Aorta (tissue), 5 donors: Measurements from ENCODE around the gene VAV3. TPM values are rescaled to one million over a fixed set of nuclear protein-coding genes. Genes with fewer than 3 reads are reported as not detected.

Experiments used
- ATAC-seq: fragments of 200-7000 bp; cut with Tn5 transposase; one replicate; pipeline ENCODE4 v1.9.1; 2022; ENCODE audit warnings: moderate library complexity; ENCODE audit not compliant: low FRiP score
- DNase-seq, 2 donors: peaks; one replicate each; pipeline ENCODE4 v3.0.0-alpha.2; 2020
- H3K27ac ChIP-seq, 2 donors: one replicate each; pipeline ENCODE4 v1.5.1; 2013; ENCODE audit warnings: low read length in 2 of 2, mild to moderate bottlenecking in 2 of 2, moderate library complexity in 2 of 2, control low read depth in 1 of 2, inconsistent platforms in 1 of 2, low read depth in 1 of 2
- H3K27me3 ChIP-seq, 2 donors: one replicate each; pipeline ENCODE4 v1.6.1; 2013; ENCODE audit warnings: control low read depth in 1 of 2, low read length in 1 of 2, mild to moderate bottlenecking in 1 of 2, moderate library complexity in 1 of 2; ENCODE audit not compliant: insufficient read depth in 2 of 2, control insufficient read depth in 1 of 2
- H3K36me3 ChIP-seq, 2 donors: one replicate each; pipeline ENCODE4 v1.6.1; 2013; ENCODE audit warnings: control low read depth in 1 of 2, low read length in 1 of 2, mild to moderate bottlenecking in 1 of 2; ENCODE audit not compliant: insufficient read depth in 2 of 2, control insufficient read depth in 1 of 2
- H3K4me1 ChIP-seq, 2 donors: one replicate each; pipeline ENCODE4 v1.6.1; 2013; ENCODE audit warnings: low read length in 2 of 2, control low read depth in 1 of 2, mild to moderate bottlenecking in 1 of 2, moderate library complexity in 1 of 2; ENCODE audit not compliant: insufficient read depth in 2 of 2, control insufficient read depth in 1 of 2
- H3K4me3 ChIP-seq, 2 donors: one replicate each; pipeline ENCODE4 v1.5.1; 2013; ENCODE audit warnings: low read length in 2 of 2, control low read depth in 1 of 2, mild to moderate bottlenecking in 1 of 2
- H3K9me3 ChIP-seq: one replicate; pipeline ENCODE4 v1.6.1; 2013; ENCODE audit warnings: mild to moderate bottlenecking, low read length; ENCODE audit not compliant: control insufficient read depth
- WGBS, 2 donors: extraction: QIAGEN DNeasy Blood & Tissue Kit; methylation state at CpG; one replicate each; pipeline ENCODE4 v1.1.7; 2013; 5-methylcytosine and 5-hydroxymethylcytosine counted together
- intact Hi-C, 2 donors: fragments of 100-400 bp; cut with DNase I; formaldehyde crosslinking; loops; one replicate each; pipeline versions ENCODE4 v1.14.2 to v1.15.0; 2022
- polyA plus RNA-seq, 2 donors: library from polyadenylated mRNA; stranded (reverse); fragments of 200-250 nt; gene quantifications; one replicate each; pipeline ENCODE4 v1.2.3, GENCODE V29; 2013
- total RNA-seq, 2 donors: library from RNA; stranded (reverse); fragmentation: NEBNext Ultra II Directional; extraction: Animal tissue kit (Norgen Biotek cat#: 25700); gene quantifications; one replicate each; pipeline ENCODE4 v1.2.1, GENCODE V29; 2021
- donor health status: healthy with polysubstance abuse.
- donor health status: Bipolar disorder and iron deficiency.
- donor health status: DM: no; HTN: no; CAD: no.
- donor health status: DM: no; HTN: no; CAD: no.
- donor health status: DM: yes; HTN: yes; CAD: no.

The VAV3 gene
- total and polyA plus RNA-seq, 4 donors = 0.33 to 8.8 (median 4.7) TPM

DNA sequence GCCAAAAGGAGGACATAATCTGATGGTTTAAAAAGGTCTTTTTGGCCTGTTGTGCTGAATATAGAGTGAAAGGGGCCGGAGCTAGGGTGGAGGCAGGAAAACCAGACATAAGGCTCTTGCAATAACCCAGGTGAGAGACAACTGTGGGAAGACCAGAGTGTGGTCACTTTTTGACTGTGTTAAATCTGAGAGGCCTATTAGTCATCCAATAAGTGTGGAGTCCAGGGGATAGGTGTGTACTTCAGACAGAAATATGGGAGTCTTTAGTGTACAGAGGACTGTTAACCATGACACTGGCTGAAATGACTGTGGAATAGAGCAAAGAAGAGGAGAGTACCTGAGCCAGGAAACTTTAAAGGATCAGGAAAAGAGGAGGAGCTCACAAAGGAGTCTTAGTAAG is 89.3 kb downstream of the VAV3 start:
- H3K4me1 ChIP-seq = no peaks in the 10 kb centered on the region
- no peaks in the 10 kb centered on the region for H3K9me3 ChIP-seq
- H3K36me3 ChIP-seq = no peaks in the 10 kb centered on the region
- 88 to 92% methylated on average over 1 of the region's 1 CpG for WGBS, 2 donors
- H3K27ac ChIP-seq = no peak overlapping the region
- no peak for DNase-seq
- no peak overlapping the region for H3K4me3 ChIP-seq
- ATAC-seq = no peak
- no peaks in the 10 kb centered on the region for H3K27me3 ChIP-seq
- intact Hi-C loops = no loop called here

DNA sequence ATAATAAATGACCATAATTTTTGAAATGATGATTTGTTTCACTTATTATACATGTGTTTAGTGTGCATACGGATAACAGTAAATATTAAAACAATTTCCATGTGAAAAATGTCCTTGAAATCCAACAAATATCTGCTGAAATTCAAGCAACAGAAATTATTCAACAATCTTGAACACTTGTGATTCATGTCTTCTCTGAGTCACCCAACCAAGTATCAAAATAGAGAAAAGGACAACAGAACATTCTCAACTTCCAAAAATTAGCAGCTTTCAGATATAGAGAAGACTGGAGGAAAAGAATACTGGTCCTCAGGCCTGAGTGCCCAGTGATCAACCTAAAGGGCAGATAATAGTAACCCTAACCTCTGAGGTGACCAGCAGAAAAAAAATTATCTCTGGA is 90.8 kb downstream of the VAV3 start:
- 53 to 63% methylated on average over 1 of the region's 1 CpG for WGBS, 2 donors
- Histone ChIP-seq H3K27ac (no peak overlapping the region), H3K9me3 (no peaks in the 10 kb centered on the region), H3K36me3 (no peaks in the 10 kb centered on the region), H3K4me1 (no peaks in the 10 kb centered on the region), H3K27me3 (no peaks in the 10 kb centered on the region), H3K4me3 (no peak overlapping the region)
- DNase-seq = no peak
- ATAC-seq = no peak
- intact Hi-C loops = no loop called here

DNA sequence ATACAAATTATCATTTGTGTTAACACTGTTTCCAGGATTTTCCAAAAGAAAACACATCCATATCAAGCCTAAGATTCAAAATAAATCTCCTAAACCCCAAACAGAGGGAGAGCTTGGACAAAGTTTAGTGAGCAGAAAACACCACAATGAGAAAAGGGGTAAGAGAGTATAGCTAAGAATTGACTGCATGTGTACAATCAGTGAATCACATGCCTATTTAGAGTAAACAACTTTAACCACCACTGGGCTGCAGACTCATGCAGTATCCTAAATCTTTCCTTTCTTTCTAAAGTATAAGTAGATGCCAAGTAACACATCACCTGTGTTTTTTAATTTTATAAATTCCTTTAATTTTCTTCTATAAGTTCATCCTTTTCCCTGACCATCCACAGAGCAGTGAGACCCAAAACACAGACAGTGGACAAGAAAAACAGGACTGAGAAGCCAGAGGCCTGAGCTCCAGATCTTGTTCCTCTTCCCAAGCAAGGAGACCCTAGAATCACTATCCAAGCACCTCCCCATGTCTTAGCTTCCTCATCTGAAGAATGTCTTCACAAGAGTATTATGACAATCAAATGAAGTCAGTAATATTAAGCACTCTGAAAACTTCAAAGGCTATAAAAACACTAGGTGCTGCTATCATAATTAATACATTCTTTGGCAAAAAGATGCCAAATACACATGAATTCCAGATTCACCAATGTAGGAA is 93.1 kb downstream of the VAV3 start:
- no peaks in the 10 kb centered on the region for H3K36me3 ChIP-seq
- DNase-seq (no peak), ATAC-seq (no peak)
- no peak overlapping the region for H3K4me3 ChIP-seq
- H3K27me3 ChIP-seq = no peaks in the 10 kb centered on the region
- no peak overlapping the region for H3K27ac ChIP-seq
- no peaks in the 10 kb centered on the region for H3K4me1 ChIP-seq
- intact Hi-C loops = no loop called here
- no peaks in the 10 kb centered on the region for H3K9me3 ChIP-seq

DNA sequence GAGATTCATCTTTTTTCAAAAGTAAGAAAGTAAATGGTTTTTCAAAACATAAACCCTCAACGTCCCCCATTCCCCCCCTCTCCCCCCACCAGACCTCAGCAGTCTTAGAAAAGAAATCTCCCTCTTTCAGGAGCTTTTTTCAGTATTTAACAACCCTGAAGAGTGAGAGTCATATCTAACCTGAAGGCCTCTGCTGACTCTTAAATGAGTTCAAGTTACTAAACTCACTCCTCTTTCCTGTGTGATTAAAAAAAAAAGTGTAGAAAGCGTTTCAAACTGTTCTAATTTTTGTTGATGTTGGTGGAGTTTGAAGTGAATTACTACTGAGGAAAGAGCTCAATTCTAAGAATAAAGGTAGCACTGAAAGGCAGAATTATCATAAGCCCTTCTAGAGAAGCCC is 93.7 kb downstream of the VAV3 start:
- H3K27me3 ChIP-seq = no peaks in the 10 kb centered on the region
- WGBS, 2 donors = 27 to 28% methylated on average over 2 of the region's 2 CpGs
- H3K4me3 ChIP-seq = no peak overlapping the region
- intact Hi-C loops = no loop called here
- H3K9me3 ChIP-seq = no peaks in the 10 kb centered on the region
- no peak overlapping the region for H3K27ac ChIP-seq
- H3K4me1 ChIP-seq = no peaks in the 10 kb centered on the region
- no peaks in the 10 kb centered on the region for H3K36me3 ChIP-seq
- ATAC-seq (no peak), DNase-seq (no peak)

DNA sequence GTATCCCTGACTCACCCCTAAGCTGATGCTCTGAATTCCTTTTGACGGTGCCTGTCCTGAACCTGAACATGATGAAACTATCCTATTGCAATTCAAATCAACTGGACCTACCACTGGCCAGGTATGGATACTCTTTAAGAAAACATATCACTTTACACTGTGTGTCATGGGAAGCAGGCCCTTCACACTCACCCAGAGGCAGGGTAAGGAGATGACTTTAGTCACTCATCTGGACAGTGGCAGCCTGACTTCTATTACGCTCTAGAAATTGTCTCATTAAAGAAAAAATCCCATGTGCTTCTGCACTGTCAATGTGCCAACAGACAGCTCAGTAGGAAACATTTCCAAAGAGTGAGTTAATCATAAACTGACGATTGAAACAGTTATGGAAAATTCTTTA is 94.3 kb downstream of the VAV3 start:
- no peak for ATAC-seq
- intact Hi-C loops = no loop called here
- H3K36me3 ChIP-seq = no peaks in the 10 kb centered on the region
- H3K4me1 ChIP-seq = no peaks in the 10 kb centered on the region
- H3K9me3 ChIP-seq = no peaks in the 10 kb centered on the region
- no peaks in the 10 kb centered on the region for H3K27me3 ChIP-seq
- 59 to 61% methylated on average over 3 of the region's 3 CpGs for WGBS, 2 donors
- no peak overlapping the region for H3K27ac ChIP-seq
- no peak for DNase-seq
- H3K4me3 ChIP-seq = no peak overlapping the region

DNA sequence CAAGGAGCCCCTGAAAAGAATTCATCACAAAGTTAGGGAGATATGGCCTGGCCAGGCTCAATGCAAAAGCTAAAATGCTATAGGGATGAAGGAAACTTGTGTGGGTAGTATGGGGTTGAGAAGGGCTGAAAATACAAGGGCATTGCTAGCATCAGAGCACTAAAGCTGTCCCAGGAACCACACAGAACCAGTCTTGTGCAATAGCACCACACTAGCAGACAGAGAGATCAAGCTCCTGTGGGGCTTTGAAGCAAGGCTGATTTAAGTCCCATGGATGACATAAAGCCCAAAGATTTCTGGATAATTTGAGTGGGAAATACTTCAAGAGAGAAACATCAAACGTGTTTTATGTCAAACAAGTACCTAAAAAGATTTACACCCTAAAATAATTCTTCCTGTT is 97.1 kb downstream of the VAV3 start:
- Histone ChIP-seq H3K27me3 (no peaks in the 10 kb centered on the region), H3K4me1 (no peaks in the 10 kb centered on the region), H3K27ac (no peak overlapping the region), H3K36me3 (no peaks in the 10 kb centered on the region), H3K9me3 (peaks cover 2% of the 10 kb centered on the region), H3K4me3 (no peak overlapping the region)
- WGBS, 2 donors = 18 to 32% methylated on average over 1 of the region's 1 CpG
- intact Hi-C loops = no loop called here
- no peak for ATAC-seq
- DNase-seq = no peak

DNA sequence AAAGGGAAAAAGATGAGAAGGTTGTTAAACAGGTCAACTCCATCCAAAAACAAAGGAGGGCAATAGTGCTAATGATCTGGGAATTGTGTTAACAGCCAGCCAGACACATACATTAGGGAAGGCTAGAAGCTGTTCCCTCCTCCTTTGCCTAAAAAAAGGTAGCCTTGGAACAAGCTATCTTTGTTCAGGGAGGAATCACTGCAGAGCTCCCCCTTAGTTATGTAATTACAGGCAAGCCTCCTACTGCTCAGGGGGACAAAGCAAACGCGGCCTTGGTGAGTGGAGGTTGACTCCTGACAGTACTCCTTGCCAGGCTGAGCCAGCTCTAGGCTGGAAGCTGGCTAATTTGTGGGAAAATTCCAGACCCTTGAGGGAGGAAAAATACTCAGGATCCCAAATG is 97.6 kb downstream of the VAV3 start:
- Histone ChIP-seq H3K27ac (no peak overlapping the region), H3K27me3 (no peaks in the 10 kb centered on the region), H3K9me3 (peaks cover 2% of the 10 kb centered on the region), H3K4me3 (no peak overlapping the region), H3K4me1 (no peaks in the 10 kb centered on the region), H3K36me3 (no peaks in the 10 kb centered on the region)
- 6 to 20% methylated on average over 2 of the region's 2 CpGs for WGBS, 2 donors
- ATAC-seq = no peak
- intact Hi-C loops = no loop called here
- no peak for DNase-seq

DNA sequence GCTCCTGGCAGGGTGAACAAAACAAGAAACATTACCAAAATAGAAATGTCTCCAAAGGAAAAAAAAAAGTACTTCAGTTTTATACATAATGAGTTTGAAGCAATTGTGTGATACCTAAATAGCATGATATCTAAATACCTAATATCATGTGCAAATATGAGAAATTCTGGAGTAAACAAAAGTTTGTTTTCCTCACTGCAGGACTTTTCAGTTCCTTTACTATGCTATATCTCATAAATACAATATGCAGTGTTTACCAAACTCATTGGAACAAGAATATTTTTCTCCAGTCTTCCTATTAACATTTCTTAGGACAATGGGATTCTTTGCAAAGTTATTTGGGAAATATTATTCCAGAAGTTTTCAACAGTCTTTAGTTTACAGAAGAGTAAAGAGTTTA is 98.1 kb downstream of the VAV3 start:
- DNase-seq = no peak
- Histone ChIP-seq H3K27ac (no peak overlapping the region), H3K27me3 (no peaks in the 10 kb centered on the region), H3K4me1 (no peaks in the 10 kb centered on the region), H3K36me3 (no peaks in the 10 kb centered on the region), H3K4me3 (no peak overlapping the region), H3K9me3 (peaks cover 4% of the 10 kb centered on the region)
- intact Hi-C loops = no loop called here
- ATAC-seq = no peak

DNA sequence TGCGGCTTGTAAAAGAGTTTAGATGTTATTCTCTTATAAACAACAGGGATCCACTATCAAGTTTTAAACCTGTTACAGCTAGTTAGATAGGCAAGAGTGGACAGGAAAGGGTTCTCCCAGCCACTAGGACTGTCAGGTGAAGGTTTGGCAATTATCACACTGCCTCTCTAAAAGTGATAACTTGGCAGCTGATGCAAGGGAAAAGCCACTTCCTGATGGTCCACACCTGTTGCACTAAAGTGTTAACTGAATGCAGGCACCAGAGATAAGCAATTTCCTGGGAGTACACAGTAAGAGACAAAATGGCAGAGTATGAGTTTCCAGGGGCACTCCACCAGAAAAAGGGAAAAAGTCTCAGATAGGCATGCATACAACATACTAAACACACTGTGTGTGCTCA is 99.4 kb downstream of the VAV3 start:
- intact Hi-C loops = no loop called here
- H3K27ac ChIP-seq = no peak overlapping the region
- H3K27me3 ChIP-seq = no peaks in the 10 kb centered on the region
- peaks cover 4% of the 10 kb centered on the region for H3K9me3 ChIP-seq
- no peak overlapping the region for H3K4me3 ChIP-seq
- no peak for ATAC-seq
- no peaks in the 10 kb centered on the region for H3K4me1 ChIP-seq
- DNase-seq = no peak
- no peaks in the 10 kb centered on the region for H3K36me3 ChIP-seq
- 92 to 97% methylated on average over 1 of the region's 1 CpG for WGBS, 2 donors
